Erythroblast (primary cell): ENCODE results near the gene ANO6.

Source experiments
- GATA1 ChIP-seq: IDR thresholded peaks from 2 replicates; pipeline ENCODE4 v1.6.1; 2011; ENCODE audit warnings: low read depth, mild to moderate bottlenecking, control low read depth, low read length, moderate library complexity
- POLR2A ChIP-seq: IDR thresholded peaks from 2 replicates; pipeline ENCODE4 v1.6.1; 2011; ENCODE audit warnings: mild to moderate bottlenecking, low read length

DNA sequence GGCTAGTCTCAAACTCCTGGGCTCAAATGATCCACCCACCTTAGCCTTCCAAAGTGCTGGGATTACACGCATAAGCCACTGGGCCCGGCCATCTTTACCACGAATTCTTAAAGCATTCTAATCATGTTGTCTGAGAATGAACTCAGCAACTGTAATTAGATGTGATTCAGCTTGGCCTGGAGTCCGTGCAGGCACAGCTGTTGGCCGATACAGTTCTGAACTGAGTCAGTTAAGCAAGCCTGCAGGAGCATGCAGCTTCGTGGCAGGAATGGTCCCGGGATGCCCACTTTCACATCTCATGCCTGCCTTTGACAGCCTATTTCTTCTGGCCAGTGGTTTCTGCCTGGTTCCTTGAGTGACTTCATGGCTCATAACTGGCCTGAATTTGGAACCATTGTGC is 194.1 kb downstream of the ANO6 start:
- no peak for TF ChIP-seq POLR2A
- TF ChIP-seq GATA1, result no peak
